ENCODE measurements around the gene SUPT4H1. TPM values are rescaled to one million over a fixed set of nuclear protein-coding genes. Genes with fewer than 3 reads are reported as not detected.

The SUPT4H1 gene
- total RNA-seq, 1 experiment from 2014 or later: 53.8 TPM

GRCh38 chr17:58354541-58355216, 2.7 kb upstream of the SUPT4H1 start:
- intact Hi-C loops (cut with micrococcal nuclease; ENCODE audit: unreplicated experiment): no loop called here
- no peak for TF ChIP-seq TCF7L2 (IDR thresholded peaks at IDR 0.05; ENCODE audit: low read depth, low read length)
- TF ChIP-seq REST (IDR thresholded peaks at IDR 0.05; ENCODE audit: insufficient read depth in 1 of 2, low read depth in 2 of 2, low read length in 1 of 2): no peak
- TF ChIP-seq CTCF (IDR thresholded peaks at IDR 0.05): no peak
- TF ChIP-seq POLR2AphosphoS5 (IDR thresholded peaks at IDR 0.05; ENCODE audit: low read depth, low read length): no peak
- TF ChIP-seq SIN3A (IDR thresholded peaks at IDR 0.05; ENCODE audit: borderline replicate concordance, insufficient read depth, low read depth, low read length): no peak
- ATAC-seq (no peak), DNase-seq (ENCODE audit: low read depth, low spot score) (no peak)
- H3K4me1 ChIP-seq (ENCODE audit: control insufficient read depth, insufficient read depth, low read length): peaks cover 10% of the 10 kb centered on the region
- no peak overlapping the region for H3K4me3 ChIP-seq (ENCODE audit: low read depth in 2 of 2, low read length in 2 of 2)
- in situ Hi-C loops (cut with HindIII; ENCODE audit: low pct_unique_long_range_greater_than_20kb, low sequenced_read_pairs): no loop called here
- H3K36me3 ChIP-seq (ENCODE audit: control insufficient read depth, insufficient read depth, low read length): peaks cover 9% of the 10 kb centered on the region; the same call in 1 of the 2 replicates
- CTCF ChIA-PET: no interaction called here
- POLR2A ChIA-PET: no interaction called here
- H3K9me3 ChIP-seq (ENCODE audit: control insufficient read depth, insufficient read depth, low read depth, low read length): no peaks in the 10 kb centered on the region
- no TSS peak for BruUV-seq (replicated peaks)
- H3K27ac ChIP-seq (ENCODE audit: low read length): no peak overlapping the region
- no peaks in the 10 kb centered on the region for H3K27me3 ChIP-seq (ENCODE audit: control insufficient read depth, insufficient read depth, low read length)

GRCh38 chr17:58353389-58353825, 1.4 kb upstream of the SUPT4H1 start:
- no peaks in the 10 kb centered on the region for H3K9me3 ChIP-seq (ENCODE audit: control insufficient read depth, insufficient read depth, low read depth, low read length)
- ChIA-PET CTCF (interaction anchor here (0.6 kb wide), 1 partner anchor 9 kb away, joined by 3 read pairs; no protein-coding TSS in a partner anchor), POLR2A (no interaction called here)
- no peak overlapping the region; the same call in 1 of the 2 replicates for H3K27ac ChIP-seq (ENCODE audit: low read length)
- intact Hi-C loops (cut with micrococcal nuclease; ENCODE audit: unreplicated experiment) (no loop called here), in situ Hi-C loops (cut with HindIII; ENCODE audit: low pct_unique_long_range_greater_than_20kb, low sequenced_read_pairs) (no loop called here)
- ATAC-seq (no peak), DNase-seq (ENCODE audit: low read depth, low spot score) (no peak)
- TF ChIP-seq CTCF (IDR thresholded peaks at IDR 0.05) (no peak), POLR2AphosphoS5 (IDR thresholded peaks at IDR 0.05; ENCODE audit: low read depth, low read length) (no peak), SIN3A (IDR thresholded peaks at IDR 0.05; ENCODE audit: borderline replicate concordance, insufficient read depth, low read depth, low read length) (no peak), TCF7L2 (IDR thresholded peaks at IDR 0.05; ENCODE audit: low read depth, low read length) (no peak), REST (IDR thresholded peaks at IDR 0.05; ENCODE audit: insufficient read depth in 1 of 2, low read depth in 2 of 2, low read length in 1 of 2) (no peak)
- H3K4me1 ChIP-seq (ENCODE audit: control insufficient read depth, insufficient read depth, low read length): peaks cover 10% of the 10 kb centered on the region
- H3K27me3 ChIP-seq (ENCODE audit: control insufficient read depth, insufficient read depth, low read length): no peaks in the 10 kb centered on the region
- H3K36me3 ChIP-seq (ENCODE audit: control insufficient read depth, insufficient read depth, low read length): peaks cover 20% of the 10 kb centered on the region
- H3K4me3 ChIP-seq (ENCODE audit: low read depth in 2 of 2, low read length in 2 of 2): no peak overlapping the region
- BruUV-seq (replicated peaks): no TSS peak

Data from Panc1 (cell line).